ENCODE data around the gene APBB2.
"Not testable (repeated sequence)": the region's sequence is repeated elsewhere in the genome, so short reads cannot be mapped to it uniquely, and the experiment has no call there.

The APBB2 gene

DNA sequence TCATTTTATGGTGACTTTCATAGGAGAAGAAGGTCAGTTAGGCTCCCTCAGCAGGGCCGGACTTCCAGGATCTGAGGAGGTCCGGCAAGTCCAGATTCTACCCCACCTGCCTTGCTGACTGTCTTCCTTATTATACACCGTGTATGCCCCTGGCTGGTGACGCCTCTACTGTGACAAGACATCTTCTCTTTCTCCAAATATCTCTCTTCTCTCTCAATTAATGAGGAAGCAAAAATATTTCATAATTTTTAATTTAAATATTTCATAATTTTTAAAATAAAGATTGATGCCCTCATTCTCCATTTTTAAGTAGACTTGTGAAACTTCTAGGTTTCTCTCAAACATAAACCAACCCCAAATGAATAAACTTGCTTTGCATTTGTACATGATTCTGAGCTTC, 262.1 kb downstream of the APBB2 start:
- no peak for DNase-seq (ENCODE audit: low read depth in 2 of 3, low spot score in 2 of 3)

DNA sequence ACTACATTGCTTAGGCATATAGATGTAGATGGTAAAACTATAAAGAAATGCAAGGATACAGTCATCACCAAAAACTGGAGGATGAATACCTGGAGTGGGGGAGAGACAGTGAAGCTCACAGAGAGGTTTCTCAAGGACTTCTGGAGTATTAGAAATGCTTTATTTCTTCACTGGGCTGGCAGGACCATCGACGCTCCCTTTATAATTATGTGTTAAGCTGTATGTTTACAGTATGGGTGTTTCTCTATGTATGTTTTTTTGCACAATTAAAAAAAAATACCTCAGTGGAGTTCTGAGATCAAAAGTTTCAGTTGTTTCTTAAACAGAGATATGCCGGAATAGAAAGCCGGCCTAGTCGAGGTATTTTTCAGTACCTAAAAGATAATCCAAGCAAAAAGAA, 263.3 kb downstream of the APBB2 start:
- DNase-seq (ENCODE audit: low read depth in 2 of 3, low spot score in 2 of 3), result no peak

GRCh38 chr4:40949358-40950100, 264.8 kb downstream of the APBB2 start:
- no peak for DNase-seq (ENCODE audit: low read depth in 2 of 3, low spot score in 2 of 3)

- no peak for DNase-seq (ENCODE audit: low read depth in 2 of 3, low spot score in 2 of 3)
Measured at GRCh38 chr4:40948014-40948413, 266.3 kb downstream of the APBB2 start.

- no peak for DNase-seq (ENCODE audit: low read depth in 2 of 3, low spot score in 2 of 3)
Measured at GRCh38 chr4:40946652-40947051, 267.7 kb downstream of the APBB2 start.

DNA sequence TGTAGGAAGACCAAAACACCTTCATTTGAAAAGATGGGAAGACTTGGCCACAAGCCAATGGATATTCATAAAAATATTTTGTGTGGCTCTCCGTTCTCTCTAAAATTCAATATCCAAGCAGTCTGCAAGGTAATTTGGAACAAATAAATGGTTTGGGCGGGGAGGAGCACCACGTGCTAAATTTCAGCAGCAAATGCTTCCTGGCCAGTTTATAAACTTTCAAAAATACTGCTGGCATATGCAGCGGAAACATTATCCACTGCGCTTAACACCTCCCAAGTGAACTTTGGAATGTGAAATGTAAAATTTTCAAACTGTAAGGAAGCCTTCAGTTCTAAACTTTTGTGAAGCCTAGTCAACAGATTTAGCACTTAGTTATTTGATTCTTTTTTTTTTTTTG, 273.6 kb downstream of the APBB2 start:
- DNase-seq (ENCODE audit: low read depth in 2 of 3, low spot score in 2 of 3), result no peak

DNA sequence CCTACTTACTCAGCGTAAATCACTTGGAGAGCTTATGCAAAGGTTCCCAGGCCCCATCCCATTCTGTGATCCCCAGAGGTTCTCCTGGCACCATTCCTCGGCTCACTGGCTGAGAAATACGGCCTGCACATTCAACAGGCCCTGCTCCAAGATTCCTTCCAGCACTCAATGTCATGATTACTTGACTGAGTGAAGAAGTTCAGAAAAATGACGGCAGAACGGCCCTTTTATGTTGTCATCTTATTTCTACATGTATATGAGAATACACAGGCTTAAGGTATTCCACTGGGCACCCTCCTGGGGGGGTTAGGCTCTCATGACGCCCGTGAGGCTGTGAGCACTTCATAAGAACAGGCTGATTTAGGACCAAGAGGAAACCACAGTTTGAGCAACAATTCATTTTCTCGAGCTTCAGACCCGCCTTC, 274.0 kb downstream of the APBB2 start:
- DNase-seq (ENCODE audit: low read depth in 2 of 3, low spot score in 2 of 3), result no peak

GRCh38 chr4:40939856-40940255, 274.5 kb downstream of the APBB2 start:
- no peak for DNase-seq (ENCODE audit: low read depth in 2 of 3, low spot score in 2 of 3)

DNA sequence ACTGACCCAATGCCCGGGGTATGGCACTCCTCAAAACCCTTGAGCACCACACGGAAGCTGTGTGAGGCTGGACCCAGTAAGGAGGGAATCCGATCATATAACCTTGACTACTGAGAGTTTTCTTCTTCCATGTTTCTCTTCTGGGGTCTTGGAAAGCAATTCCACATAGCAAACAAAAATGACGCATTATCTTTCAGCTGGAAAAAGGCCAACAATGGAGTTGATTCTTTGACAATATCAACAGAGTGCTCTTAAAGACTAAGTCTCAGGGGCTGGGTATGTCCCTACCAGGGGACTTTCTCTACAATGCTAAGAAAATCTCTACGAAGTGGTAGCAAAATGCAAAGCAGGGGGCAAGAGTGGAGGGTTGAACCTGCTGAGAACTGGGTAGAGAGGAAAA, 276.0 kb downstream of the APBB2 start:
- no peak for DNase-seq (ENCODE audit: low read depth in 2 of 3, low spot score in 2 of 3)

GRCh38 chr4:40937140-40937725, 277.1 kb downstream of the APBB2 start:
- no peak for DNase-seq (ENCODE audit: low read depth in 2 of 3, low spot score in 2 of 3)

GRCh38 chr4:40934676-40935075, 279.7 kb downstream of the APBB2 start:
- no peak for DNase-seq (ENCODE audit: low read depth in 2 of 3, low spot score in 2 of 3)

GRCh38 chr4:40933272-40934053, 280.9 kb downstream of the APBB2 start:
- no peak for DNase-seq (ENCODE audit: low read depth in 2 of 3, low spot score in 2 of 3)

GRCh38 chr4:40931841-40932240, 282.5 kb downstream of the APBB2 start:
- no peak for DNase-seq (ENCODE audit: low read depth in 2 of 3, low spot score in 2 of 3)

- no peak for DNase-seq (ENCODE audit: low read depth in 2 of 3, low spot score in 2 of 3)
Measured at GRCh38 chr4:40931238-40931637, 283.1 kb downstream of the APBB2 start.

- DNase-seq (ENCODE audit: low read depth in 2 of 3, low spot score in 2 of 3), result no peak
Measured at GRCh38 chr4:40927074-40927473, 287.3 kb downstream of the APBB2 start.

DNA sequence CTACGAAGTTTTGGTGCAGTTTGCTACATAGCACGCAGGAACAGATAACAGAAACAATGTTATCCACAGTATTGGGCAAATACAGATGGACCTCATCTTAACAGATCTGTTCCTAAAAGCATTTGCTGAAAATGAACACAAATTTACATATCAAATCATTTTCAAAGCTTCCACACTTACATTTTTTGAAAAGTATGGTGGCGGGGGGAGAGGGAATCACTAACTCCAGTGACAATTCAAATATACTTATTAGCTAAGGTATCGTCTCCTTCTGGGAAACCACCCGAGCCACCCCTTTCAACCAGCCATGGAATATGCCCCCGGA, 289.6 kb downstream of the APBB2 start:
- no peak for DNase-seq (ENCODE audit: low read depth in 2 of 3, low spot score in 2 of 3)

DNA sequence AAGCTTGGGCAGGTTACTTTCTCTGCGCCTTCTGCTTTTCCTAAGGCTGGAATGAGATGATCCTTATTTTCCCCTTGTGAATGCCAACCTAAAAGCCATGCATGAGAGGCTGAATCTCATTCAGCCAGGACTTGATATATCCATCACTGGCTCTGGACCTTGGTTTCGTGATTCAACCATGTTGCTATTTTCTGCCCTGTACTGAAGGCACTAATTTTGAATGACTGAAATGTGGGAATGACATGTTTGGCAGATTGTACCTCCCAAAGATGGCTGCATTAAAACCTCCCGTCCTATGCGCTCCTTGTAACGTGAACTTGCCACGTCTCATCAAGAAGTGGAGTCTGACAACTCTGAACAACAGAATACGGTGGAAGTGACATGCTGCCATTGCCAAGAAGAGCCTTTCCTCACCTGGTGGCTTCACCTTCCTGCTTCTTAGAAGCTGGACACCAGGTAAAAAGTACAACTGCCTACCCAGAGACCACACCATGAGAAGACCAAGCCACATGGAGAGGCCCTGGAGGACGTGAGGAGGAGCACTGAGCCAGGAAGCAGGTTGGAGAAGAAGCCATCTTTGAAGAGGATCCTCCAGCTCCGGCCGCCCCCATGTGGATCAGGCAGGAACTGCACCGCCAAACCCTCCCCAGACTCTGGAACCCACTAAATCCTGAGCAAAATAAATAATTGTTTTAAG, 290.1 kb downstream of the APBB2 start:
- peak; percentile 32 to 77 (median 70) for DNase-seq (ENCODE audit: low read depth in 2 of 3, low spot score in 2 of 3)

DNA sequence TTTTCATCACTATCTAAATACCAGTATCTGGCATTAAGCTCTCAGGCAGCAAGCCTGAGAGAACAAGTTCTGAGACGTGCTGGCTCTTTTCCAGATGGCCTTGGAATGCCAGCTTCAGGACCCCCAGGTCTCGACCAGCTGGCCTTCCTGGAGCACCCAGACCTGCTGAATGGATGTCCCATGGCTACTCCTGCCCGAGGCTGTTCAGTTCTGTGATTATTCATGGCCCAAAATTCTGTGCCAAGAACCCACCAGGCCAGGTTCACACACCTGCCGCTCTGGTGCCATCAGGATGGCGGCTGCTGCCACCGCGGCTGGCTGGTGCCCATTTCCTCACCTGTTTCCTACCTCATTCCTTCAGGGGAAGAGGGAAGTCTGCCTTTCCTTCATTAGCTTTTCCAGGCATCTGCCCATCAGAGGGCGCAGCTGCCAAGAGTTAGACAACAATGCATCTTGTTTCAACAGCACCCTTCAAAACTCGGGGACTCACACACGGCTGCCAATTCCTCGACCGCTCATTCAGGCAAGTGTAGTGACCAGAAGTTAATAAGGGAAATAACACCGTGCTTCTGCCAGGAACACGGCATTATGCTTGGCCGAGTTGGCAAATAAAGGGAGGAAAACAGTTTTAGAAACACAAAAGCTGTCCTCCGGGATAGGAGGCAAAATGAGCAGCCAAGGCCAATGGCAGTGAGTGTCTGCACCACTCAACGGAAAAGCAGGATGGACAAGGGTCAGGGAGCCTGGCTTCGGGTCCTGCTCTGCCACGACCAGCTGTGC, 290.8 kb downstream of the APBB2 start:
- DNase-seq (ENCODE audit: low read depth in 2 of 3, low spot score in 2 of 3), result no peak

DNA sequence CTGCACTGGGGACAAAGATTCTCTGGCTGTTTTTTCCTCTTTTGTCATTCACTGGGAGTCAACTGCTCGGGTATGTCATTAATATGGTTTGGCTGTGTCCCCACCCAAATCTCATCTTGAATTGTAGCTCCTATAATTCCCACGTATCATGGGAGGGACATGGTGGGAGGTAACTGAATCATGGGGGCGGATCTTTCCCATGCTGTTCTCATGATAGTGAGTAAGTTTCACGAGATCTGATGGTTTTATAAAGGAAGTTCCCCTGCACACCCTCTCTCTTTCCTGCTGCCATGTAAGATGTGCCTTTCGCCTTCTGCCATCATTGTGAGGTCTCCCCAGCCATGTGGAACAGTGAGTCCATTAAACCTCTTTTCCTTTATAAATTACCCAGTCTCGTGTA, 294.4 kb downstream of the APBB2 start:
- DNase-seq (ENCODE audit: low read depth in 2 of 3, low spot score in 2 of 3), result not testable (repeated sequence)

GRCh38 chr4:40918330-40918729, 296.0 kb downstream of the APBB2 start:
- no peak for DNase-seq (ENCODE audit: low read depth in 2 of 3, low spot score in 2 of 3)

DNA sequence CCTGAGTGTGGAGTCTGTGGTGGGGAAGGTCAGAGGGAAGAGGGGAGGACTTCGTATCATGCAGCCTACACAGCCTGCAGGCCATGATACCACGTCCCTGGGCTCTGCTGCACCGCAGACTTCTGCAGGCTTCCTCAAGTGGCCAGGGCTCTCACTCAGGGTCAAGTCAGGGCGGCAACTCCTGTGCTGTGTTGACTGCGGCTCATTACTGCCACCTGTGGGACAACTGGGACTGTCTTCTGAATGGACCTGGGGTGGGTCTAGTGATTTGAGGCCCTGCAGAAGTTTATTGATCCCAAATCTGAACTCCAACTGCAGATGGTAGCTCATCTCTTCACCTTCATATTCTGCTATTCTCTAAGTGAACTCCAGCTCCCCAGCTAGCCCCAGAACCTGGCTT, 297.5 kb downstream of the APBB2 start:
- peak in 1 of 3 experiments; percentile 25 for DNase-seq (ENCODE audit: low read depth in 2 of 3, low spot score in 2 of 3)

Measured in activated CD8-positive, alpha-beta memory T cell treated with anti-CD3 and anti-CD28 coated beads for 48 hours (primary cell).